Stomach (tissue), 4 donors: ENCODE data around the gene TP53.

Experiments used
- CTCF ChIP-seq, 7 experiments: fragments of 450-650 bp in 4 of 7; fragments of 200-600 bp in 3 of 7; sonication (generic) in 3 of 7; IDR thresholded peaks; one replicate each; pipeline ENCODE4 v1.5.1; 2016 to 2019; ENCODE audit warnings: antibody characterized with exemption in 7 of 7, control low read depth in 2 of 7, mild to moderate bottlenecking in 1 of 7
- POLR2AphosphoS5 ChIP-seq, 3 donors: sonication (generic); formaldehyde crosslinking; IDR thresholded peaks; one replicate each; pipeline ENCODE4 v1.6.1; 2016; ENCODE audit warnings: antibody characterized with exemption in 3 of 3

DNA sequence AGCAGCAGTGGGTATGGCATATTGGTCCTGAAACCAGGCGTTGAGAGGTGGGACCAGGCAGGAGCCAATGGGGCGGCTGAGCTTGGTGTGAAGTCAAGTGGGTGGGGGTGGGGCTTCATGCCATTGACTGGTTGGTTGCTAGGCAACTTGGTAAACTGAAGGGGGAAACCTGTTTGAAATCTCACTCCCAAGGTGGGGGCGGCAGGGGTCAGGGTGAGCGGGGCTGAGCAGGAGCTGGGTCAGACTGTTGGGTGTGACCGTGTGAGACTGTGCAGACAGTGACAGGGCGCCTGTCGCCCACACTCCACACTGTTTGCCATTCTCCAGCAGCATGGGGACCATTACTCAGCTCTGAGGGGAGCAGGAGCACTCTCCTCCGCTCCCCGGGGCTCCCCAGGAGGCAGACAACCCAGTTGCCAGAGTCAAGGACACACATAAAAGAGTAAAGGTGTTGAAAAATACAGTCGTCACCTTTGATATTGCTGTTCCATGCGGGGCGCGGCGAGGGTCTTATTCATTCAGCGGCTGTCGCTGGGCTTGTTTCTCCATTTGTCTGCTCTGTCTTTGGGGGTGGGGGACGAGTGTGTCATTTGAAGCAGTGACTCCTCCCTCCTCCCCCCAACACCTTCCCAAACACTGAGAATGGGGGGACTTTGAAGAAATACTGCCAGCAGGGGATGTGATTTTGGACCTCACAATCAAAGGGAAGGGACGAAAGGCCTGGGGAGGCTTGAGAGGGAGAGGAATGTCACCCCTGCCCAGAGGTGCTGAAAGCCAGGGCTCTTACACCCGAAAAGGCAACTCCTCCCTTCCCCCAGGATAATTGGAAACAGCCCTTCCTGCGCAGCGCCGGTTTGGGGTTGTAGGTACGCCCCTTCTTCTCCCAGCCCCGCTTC is 16.5 kb upstream of the TP53 start:
- no peak for TF ChIP-seq CTCF (IDR thresholded peaks at IDR 0.05)
- no peak for TF ChIP-seq POLR2AphosphoS5 (IDR thresholded peaks at IDR 0.05)
